ENCODE data around the gene PIP5K1B. TPM values are rescaled to one million over a fixed set of nuclear protein-coding genes. Genes with fewer than 3 reads are reported as not detected.

PIP5K1B gene
- total and polyA plus RNA-seq, 2 of the 13 experiments (the other 11 are each of a cell fraction or from before 2014, with no cell fraction given), result 15.8 to 17.5 TPM

GRCh38 chr9:68950689-68951088, 245.6 kb downstream of the PIP5K1B start (continued):
- TF ChIP-seq ZBTB37 (CRISPR knock-in tag; IDR thresholded peaks at IDR 0.05) (no peak), HOMEZ (CRISPR knock-in tag; IDR thresholded peaks at IDR 0.05; ENCODE audit: low read depth) (no peak), MED8 (CRISPR knock-in tag; IDR thresholded peaks at IDR 0.05; ENCODE audit: insufficient replicate concordance) (no peak), ZNF33B (CRISPR knock-in tag; IDR thresholded peaks at IDR 0.05) (no peak), PHF20 (CRISPR knock-in tag; IDR thresholded peaks at IDR 0.05) (no peak), KMT2A (CRISPR knock-in tag; IDR thresholded peaks at IDR 0.05) (no peak), ZNF546 (CRISPR knock-in tag; conservative IDR thresholded peaks at IDR 0.05) (no peak), ETV5 (CRISPR knock-in tag; IDR thresholded peaks at IDR 0.05; ENCODE audit: borderline replicate concordance) (no peak), ZNF652 (CRISPR knock-in tag; IDR thresholded peaks at IDR 0.05; ENCODE audit: borderline replicate concordance, low read depth) (no peak), ZBTB43 (CRISPR knock-in tag; conservative IDR thresholded peaks at IDR 0.05) (no peak)
